Measurements from ENCODE around the gene EPB41L4B.

EPB41L4B gene

DNA sequence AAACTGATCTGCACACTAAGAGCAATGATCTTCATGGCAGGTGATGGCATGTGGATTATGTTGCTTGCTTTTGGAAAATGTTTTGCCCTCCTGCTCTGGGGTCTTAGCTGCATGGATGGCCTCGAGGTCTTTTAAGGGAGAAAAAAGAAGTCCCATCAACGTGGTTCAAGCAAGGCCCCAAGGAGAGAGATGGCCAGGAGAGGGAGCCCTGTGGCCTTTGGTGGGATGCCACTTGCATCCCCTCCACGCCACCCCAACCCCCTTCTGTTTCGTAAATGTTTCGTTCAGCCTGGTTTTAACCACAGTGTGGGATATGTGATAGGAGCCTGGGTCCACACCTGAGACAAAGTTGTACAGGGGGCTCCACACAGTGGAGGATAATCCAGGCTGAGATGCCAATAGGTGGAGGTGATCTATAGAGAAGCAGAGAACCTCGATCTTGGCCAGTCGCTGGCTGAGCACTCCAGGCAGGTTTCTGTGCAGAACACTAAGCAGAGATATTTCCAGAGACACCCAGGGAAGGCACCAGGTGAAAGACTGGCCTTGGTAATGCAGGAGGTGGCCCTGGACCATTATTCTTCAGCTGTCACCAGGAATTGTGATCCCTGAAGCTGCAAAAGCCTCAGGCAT, 128.0 kb downstream of the EPB41L4B start:
- DNase-seq = no peak

DNA sequence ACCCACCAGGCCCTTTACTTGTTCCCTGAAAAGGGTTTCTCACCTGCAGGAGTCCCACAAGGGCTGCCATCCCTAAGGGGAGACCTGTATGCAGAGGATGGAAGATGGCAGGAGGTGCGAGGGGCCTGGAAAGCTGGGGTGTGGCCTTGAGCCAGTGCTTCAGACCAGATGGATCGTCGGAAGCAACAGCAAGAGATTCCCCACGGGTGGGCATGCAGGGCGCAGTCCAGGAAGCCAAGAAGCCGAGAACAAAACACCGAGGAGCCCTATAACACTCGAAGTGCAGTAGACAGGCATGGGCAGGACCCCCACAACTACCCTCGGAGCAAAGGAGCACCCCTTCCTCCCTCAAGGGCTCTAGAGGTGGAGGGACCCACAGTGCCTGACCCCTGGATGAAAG, 129.1 kb downstream of the EPB41L4B start:
- no peak for DNase-seq

DNA sequence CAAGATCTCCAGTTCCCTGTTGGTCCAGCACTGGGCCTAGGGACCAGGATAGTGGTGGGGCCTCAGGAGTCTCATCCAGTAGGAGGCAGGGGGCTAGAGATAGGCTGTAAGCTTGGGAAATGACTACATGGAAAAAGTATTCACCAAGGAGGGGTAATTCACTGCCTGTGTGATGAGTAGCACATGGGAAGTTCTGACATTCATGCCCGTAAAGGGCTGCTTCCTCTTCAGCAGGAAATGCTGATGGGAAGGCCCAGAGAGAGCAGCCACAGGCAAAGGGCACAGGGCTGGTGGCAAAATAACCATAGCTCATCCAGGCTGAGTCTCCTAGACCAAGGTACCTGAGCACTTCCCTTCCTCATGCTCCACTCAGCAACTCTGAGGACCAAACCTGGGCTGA, 130.7 kb downstream of the EPB41L4B start:
- no peak for DNase-seq

DNA sequence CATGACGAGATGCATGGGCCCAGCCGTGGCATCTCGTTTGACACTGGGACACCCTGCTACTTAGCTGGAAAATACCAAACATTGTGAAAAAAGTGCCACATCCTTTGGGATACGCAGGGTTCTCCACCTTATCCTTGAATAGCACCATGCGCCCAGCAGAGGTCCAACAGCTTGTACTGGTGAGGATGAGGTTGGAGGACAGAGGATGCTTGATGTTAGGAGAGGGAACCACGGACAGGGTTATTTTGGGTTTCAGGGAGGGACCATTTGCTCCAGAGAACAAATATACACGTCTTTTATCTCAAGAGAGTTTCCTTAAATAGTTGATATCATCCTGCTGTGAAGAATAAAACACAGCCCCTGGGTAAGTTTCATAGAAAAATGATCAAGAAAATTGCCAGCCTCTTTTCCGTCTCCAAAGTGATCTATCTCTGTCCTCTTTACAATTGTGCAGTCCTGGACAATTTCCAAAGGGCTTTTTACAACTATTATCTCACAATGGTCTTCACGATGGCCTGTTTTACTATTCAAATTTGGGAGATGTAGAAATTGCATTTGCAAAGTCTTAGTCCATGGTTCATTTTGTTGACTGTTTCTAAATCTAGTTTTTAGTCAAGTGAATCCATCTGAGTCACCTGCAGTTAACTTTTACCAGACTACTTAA, 133.9 kb downstream of the EPB41L4B start:
- no peak for DNase-seq

DNA sequence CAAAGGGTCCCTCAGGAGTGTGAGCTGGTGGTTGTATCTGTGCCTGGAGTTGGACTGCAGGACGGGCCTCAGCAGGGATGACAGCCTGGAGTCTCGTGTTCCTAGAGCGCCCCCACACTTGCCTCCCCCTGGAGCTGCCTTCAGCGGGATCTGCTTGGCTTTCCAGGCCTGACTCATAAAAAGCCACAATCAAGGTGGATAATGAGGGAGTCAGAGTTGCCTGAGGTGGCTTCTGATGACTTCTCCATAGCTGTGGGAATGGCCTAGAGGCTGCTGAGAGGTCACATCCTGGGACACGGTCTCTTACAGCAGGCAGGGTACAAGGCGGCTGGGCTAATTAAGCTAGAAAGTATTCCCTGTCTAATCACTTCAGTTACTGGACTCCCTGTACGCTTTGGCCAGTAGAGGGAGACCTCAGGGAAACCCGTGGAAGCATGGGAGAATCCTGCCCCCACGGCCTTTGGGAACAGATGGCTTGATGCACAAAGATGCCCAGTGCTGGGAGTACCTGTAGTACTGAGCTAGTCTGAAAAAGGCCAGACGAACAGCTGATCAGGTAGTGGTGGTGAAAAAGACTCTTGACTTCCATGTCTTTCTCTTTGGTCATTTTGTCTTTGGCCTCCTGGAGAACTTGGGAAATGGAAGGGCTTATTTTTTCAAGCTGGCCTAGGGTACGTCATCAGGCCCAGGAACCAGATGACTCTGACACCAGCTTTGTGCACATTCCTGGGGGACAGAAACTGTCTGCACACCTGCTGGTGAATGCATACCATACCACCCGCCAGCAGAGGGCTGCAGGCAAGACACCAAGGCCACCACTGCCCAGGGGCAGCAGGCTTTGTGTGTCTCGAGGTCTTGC, 137.7 kb downstream of the EPB41L4B start:
- DNase-seq = peak; percentile 10

DNA sequence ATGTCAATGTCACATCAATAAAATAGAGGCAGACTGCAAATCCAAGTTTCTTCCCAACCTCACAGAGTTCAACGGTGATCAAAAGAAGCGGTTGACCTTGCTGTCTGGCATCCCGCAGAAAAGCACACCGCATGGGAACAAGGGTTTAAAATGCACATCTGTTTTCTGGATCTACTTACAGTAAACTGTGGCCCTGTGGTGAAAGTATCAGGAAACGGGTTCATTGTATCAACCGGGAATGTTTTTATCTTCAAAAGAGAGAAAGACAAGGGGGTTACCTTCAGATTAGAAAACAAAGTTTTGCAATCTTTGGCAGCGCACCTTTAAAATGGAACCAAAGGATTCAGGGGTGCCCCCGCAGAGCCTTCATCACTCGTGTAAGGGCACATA, 138.3 kb downstream of the EPB41L4B start:
- no peak for DNase-seq

DNA sequence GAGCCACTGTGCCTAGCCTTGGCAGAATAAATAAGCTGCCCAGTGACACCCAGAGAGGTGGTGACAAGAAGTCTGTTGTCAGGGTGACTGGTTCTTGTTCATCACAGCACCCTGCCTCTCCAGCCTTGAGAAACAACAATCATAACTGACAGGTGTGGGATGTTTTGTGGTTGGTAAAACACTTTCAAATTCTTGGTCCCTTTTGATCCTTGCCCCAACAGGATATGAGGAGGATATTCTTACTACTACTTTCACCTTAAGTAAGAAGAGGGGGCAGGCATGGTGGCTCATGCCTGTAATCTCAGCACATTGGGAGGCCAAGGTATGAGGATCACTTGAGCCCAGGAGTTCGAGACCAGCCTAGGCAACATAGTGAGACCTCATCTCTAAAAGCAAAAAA, 139.6 kb downstream of the EPB41L4B start:
- no peak for DNase-seq

DNA sequence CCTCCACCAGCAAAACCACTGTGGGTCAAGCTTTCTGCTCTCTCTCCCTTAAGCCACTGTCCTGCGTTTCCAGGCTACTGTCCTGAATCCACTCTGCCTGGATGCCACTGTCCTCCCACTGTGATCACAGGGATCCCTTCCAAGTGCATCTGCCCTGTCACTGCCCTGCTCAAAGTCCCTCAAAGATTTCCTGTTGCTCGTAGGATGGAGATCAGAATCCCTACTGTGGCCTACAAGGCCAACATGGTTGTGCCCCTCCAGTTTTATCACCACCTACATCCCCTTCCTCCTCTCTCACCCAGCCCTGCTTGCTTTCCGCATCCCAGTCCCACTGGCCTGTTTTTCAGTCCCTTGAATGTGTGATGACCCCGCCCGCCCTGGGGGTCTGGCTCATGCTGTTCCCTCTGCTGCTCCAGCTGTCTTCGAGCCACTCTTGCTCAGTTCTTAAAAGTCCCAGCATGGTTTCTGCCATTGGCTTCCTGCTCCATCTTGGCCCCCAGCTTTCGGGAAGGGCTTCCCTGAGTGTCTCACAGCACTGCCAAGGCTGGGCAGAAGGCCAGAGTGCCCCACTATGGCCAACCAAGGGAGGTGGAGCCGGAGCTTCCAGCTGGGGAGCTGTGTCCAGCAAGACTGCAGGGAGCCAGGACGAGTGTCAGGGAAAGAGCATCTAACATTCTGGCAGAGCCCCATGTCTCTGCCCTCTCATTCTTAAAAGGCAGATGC, 140.9 kb downstream of the EPB41L4B start:
- DNase-seq = no peak

DNA sequence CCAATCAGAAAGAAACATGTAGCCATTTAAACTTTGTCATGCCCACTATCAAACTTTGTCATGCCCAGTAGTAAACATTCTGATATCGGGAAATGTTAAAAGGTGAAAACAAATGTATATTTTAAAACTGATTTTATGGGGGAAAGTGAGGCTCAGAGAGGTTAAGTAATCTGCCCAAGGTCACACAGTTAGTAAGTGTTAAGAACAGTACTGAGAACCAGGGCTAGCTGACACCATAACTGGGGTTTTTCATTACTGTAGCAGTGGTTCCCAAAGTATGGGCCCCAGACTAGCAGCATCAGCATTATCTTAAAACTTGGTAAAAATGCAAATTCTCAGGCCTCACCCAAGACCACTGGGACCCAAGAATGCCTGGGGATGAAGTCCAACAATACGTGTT, 143.9 kb downstream of the EPB41L4B start:
- no peak for DNase-seq

DNA sequence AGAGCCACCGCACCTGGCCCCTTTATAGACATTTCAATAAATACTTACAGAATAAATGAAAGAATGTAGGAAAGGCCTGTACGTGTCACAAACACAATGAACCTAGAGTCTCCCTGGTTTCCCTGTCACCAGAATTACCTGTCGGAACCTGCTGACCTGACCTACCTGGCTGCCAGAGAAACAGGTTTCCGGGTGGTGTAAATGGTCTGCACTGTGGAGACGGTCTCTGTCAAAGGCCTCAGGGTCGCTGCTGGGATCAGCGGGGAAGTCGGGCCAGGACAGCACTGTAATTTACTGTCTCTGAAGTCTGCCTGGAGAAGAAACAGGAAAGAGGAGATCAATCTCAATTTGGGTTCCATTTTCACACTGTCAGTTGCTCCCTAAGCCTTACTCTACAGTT, 144.5 kb downstream of the EPB41L4B start:
- no peak for DNase-seq

DNA sequence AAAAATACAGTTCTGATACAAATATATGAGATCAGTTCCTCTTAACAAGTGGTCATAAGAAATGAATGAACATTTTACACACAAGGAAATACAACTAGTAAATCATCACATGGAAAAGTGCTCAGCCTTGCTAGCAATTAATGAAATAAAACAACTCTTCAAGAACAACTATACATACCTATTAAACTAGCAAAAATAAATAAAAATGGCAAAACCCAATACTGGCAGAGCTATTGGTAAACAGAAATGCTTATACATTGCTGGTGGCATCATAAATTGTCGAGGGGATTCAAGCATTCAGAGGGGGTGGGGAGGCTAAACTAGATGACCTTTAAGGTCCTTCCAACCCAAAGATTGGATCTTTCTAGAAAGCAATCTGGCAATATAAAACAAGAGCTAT, 147.9 kb downstream of the EPB41L4B start:
- no peak for DNase-seq

DNA sequence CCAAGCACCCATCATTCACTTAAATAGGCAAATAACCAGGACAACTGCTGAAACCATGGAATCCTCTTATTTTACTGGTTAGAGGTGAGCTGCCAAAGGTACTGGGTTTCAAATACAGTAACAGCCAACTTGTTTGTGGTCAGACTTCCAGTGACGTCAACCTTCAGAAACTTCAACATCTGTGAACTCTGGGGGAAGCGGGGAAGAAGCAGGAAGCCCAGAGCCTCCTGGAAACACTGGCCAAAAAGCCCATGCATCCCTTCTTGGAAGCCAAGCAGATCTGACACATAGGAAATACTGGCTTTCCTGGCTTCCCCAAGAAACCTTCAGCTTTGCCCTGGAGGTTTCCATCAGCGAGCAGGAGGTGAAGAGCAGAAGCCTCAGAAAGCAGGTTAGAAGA, 148.9 kb downstream of the EPB41L4B start:
- DNase-seq = no peak

DNA sequence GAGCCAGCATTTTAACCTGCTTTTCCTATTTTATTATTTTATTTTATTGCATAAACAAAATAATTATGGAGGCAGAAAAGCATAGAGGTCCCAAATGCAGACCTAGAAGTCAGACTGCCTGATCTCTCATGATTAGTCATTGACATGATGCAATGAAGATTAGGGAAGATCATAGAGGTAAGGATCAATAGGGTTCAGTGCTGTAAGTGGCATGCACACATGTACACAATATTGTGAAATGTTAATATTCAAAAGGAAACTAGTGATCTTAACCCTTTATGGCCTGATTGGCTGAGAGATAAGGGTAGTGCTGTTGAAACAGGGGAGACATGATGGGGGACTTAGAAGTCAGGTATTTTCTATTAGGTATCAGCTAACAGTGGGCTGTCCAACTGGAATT, 152.7 kb downstream of the EPB41L4B start:
- no peak for DNase-seq

DNA sequence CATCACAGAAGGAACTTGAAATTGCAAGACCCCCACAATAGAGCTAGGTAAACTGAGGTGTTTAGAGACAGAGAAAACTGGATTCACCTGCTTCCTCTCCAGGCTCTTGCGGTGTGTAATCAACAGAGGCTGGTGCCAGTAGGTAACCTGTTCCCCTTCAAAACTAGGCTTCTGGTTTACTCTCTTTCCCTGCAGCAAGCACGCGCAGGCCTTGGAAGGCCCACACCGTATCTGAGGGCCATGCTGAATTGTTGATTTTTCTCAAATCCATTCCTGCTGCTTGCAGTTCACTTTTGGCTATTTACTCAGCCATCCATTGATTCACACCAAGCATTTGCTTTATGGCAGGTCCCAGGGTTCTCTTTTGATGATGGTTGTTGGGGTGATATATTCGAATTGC, 153.1 kb downstream of the EPB41L4B start:
- DNase-seq = no peak

DNA sequence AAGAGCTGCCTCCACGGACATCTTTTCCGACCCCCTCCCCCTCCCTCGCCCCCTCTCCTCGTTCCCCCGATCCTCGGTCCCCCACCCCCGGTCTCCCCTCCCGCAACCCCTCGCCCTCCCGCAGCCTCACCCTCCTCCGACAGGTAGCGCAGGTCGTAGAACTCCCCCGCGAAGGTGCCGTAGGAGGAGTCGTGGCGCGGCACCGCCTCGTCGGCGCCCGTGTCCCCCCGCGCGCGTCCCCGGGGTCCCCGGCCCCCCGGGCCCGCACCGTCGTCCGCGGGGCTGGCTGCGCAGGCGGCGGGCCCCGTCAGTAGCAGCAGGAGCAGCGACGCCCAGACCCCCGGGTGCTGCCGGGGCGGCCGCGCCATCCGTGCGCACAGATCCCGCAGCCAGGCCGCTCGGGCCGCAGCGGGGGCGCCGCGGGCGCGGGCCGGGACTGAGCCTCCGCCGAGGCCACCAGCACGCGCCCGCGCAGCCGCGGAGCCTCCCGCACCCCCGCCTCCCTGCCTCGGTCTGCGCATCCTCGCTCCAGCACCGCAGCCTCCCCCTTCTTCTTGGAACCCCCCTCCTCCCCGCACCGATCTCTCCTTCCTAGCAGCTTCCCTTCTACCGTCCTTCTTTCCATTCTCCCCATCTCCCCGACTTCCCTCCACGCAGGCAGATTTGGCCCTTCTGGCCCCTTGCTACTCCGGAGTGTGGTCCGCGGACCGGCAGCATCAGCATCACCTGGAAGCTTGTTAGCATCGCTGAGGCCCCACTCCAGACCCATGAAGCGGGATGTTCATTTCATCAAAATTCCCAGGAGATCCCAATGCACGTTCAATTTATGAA, 153.9 kb downstream of the EPB41L4B start, which contains the start of gene FRRS1L:
Gene FRRS1L, minus strand, starts transcription at position 479 of the 831 bp plus-strand sequence. Its CDS starts 111 bp downstream, at position 368.
- DNase-seq = no peak

DNA sequence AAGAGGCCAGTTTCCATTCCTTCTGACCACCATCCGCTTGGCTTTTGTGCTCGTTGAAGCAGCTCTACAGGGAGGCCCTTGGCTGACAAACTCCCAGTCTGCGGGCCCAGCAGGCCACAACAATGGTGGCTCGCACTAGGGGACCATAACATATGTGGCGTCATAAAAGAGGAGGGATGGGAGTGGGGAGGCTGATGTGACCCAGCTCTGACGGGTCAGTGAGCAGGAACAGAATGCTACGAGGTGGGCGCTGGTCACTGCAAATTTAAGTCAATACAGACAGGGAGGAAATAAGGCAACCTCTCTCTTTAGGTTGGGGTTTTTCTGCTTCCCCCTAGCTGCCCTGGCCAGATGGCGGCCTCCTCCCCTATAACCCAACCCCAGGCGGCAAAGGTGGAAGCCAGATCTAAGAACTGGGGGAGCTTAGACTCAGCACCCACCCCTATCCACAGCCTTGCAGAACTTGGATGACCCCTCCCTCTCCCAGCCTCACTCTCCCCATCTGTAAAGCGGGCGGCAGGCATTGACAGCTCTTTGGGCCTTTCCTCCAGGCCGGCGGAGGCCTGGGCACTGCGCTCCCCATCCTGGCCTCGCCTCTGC, 154.6 kb downstream of the EPB41L4B start:
- DNase-seq = no peak

DNA sequence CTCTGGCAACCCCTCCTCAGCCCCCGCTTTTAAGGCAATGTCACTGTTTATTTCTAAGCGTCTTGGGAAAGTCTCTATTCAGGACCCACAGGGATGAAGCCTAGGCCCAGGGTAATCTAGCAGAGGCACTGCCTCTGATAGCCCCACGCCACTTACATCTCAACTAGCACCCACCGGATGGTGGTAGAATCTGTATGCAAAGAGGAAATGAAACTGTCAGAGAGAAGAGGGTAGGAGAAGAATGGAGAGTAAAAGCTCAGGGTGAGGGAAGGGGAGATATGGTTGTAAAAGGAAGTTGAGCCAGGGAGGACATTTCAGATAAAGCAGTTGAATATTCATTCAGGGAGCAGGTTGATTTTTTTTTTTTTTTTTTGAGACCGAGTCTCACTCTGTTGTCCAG, 156.8 kb downstream of the EPB41L4B start:
- DNase-seq = no peak

DNA sequence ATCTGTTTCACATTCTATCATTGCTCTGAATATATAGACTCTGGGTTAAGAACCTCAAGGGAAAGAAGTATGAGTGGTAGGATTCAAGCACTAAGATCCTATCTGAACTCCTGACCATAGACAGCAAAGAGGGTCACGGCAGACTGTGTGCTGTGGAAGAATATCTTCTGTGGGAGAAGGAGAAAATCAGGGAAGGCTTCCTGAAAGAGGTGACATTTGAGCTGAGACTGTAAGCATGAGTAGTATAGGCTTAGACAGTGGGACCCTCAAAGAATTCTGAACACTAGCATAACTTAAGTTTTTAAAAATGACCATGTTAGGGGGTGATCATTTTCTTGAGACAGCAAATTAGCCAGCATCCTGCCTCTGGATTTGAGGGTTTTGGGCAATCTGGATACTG, 157.7 kb downstream of the EPB41L4B start:
- no peak for DNase-seq

DNA sequence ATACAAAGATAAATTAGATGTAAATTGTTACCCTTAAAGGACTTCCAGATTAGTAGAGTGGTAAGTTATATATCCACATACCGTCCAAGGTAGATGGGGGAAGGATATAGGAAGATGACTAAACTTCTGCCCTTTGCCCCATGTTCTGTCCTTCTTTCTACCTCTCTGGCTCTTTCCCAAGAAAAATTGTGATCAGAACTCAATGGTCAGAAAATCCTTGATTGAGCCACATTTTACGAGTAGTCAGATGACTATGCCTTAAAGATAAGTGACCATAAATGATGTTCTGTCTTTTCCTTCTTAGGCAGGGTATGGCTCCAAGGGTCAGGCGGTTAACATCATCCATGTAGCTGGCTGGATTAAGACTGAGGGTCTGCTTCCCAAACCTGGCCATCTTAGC, 158.2 kb downstream of the EPB41L4B start:
- DNase-seq = no peak

DNA sequence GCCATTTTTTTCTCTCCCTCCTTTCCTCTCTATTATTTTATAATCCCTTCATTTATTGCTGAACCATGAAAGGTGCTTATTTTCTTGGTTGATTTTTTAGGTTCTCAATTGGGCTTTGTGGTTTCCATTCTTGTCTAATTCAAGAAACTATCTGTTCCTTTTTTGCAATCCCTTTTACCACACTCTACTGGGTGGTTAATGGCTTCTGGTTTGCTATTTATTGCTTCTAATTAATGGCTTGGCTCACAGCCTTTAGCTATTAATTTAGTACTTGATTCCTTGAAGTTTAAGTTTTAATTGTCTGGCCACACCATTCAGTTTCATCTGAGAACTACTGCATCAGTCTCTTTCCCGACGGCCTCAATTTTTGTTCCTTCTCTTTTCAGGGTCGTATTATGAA, 159.4 kb downstream of the EPB41L4B start:
- DNase-seq = no peak

DNA sequence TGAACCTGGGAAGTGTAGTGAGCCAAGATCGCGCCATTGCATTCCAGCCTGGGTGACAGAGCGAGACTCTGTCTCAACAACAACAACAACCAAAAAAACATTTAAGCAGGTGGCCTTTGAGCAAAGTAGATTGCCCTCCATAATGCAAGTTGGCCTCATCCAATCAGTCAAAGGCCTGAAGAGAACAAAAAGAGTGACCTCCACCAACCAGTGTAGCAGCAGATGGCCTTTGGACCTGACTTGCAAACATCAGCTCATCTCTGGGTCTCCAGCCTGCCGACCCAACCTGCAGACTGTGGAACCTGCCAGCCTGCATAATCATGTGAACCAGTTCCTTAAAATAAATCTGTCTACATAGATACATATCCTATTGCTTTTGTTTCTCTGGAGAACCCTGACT, 161.3 kb downstream of the EPB41L4B start:
- DNase-seq = no peak

DNA sequence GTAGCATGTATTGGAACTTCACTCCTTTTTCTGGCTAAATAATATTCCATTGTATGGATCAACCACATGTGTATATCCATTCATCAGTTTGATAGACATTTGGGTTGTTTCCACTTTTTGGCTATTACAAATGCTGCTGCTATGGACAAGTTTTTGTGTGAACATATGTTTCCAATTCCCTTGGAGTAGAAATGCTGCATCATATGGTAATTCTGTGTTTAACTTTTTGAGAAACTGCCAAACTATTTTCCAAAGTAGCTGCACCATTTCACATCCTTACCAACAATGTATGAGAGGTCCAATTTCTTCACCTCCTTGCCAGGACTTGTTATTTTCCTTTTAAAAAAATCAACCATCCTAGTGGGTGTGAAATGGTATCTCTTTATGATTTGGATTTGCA, 162.2 kb downstream of the EPB41L4B start:
- no peak for DNase-seq

Data from suppressor macrophage treated with lipopolysaccharide for 4 hours (primary cell).